MM.1S (cell line): ENCODE results near the gene STK32B.

Experiments
- DNase-seq: peaks from one replicate; pipeline ENCODE4 v3.0.0-alpha.2; 2015
- H2AFZ ChIP-seq: fragments of 300-600 bp; sonication (generic); 2 replicates; pipeline ENCODE4 v1.6.0; 2016; ENCODE audit warnings: antibody characterized with exemption, low read length
- H3F3A ChIP-seq: fragments of 300-600 bp; sonication (generic); 2 replicates; pipeline ENCODE4 v1.6.1; 2016; ENCODE audit warnings: mild to moderate bottlenecking, antibody characterized with exemption, low read length, moderate library complexity, mixed read lengths; ENCODE audit not compliant: insufficient read depth
- H3K27ac ChIP-seq: fragments of 300-600 bp; sonication (generic); 2 replicates; pipeline ENCODE4 v1.5.1; 2016; ENCODE audit warnings: mild to moderate bottlenecking, low read length
- H3K27me3 ChIP-seq: fragments of 300-600 bp; sonication (generic); replicated peaks from 2 replicates; pipeline ENCODE4 v1.6.0; 2016; ENCODE audit warnings: low read length; ENCODE audit not compliant: insufficient read depth
- H3K36me3 ChIP-seq: fragments of 300-600 bp; sonication (generic); replicated peaks from 2 replicates; pipeline ENCODE4 v1.6.1; 2016; ENCODE audit warnings: mild to moderate bottlenecking, low read length, mixed read lengths; ENCODE audit not compliant: insufficient read depth
- H3K4me1 ChIP-seq: fragments of 300-600 bp; sonication (generic); 2 replicates; pipeline ENCODE4 v1.6.1; 2016; ENCODE audit warnings: low read length, mixed read lengths
- H3K4me2 ChIP-seq: fragments of 300-600 bp; sonication (generic); 2 replicates; pipeline ENCODE4 v1.6.0; 2016; ENCODE audit warnings: low read depth, low read length
- H3K4me3 ChIP-seq: fragments of 300-600 bp; sonication (generic); 2 replicates; pipeline ENCODE4 v1.5.1; 2016; ENCODE audit warnings: low read length, mixed read lengths
- H3K79me2 ChIP-seq: fragments of 300-600 bp; sonication (generic); 2 replicates; pipeline ENCODE4 v1.6.1; 2016; ENCODE audit warnings: mixed run types, low read length, mixed read lengths
- H3K9ac ChIP-seq: fragments of 300-600 bp; sonication (generic); 2 replicates; pipeline ENCODE4 v1.6.1; 2016; ENCODE audit warnings: low read length, mixed read lengths
- H3K9me2 ChIP-seq: fragments of 300-600 bp; sonication (generic); replicated peaks from 2 replicates; pipeline ENCODE4 v1.6.1; 2016; ENCODE audit warnings: mild to moderate bottlenecking, low read length, mixed read lengths; ENCODE audit not compliant: insufficient read depth
- H3K9me3 ChIP-seq: fragments of 300-600 bp; sonication (generic); replicated peaks from 2 replicates; pipeline ENCODE4 v1.6.1; 2016; ENCODE audit warnings: mild to moderate bottlenecking, low read length, mixed read lengths; ENCODE audit not compliant: insufficient read depth
- H4K20me1 ChIP-seq: fragments of 300-600 bp; sonication (generic); 2 replicates; pipeline ENCODE4 v1.6.1; 2016; ENCODE audit warnings: mild to moderate bottlenecking, low read length, moderate library complexity, mixed read lengths; ENCODE audit not compliant: insufficient read depth
- EZH2 ChIP-seq: fragments of 300-600 bp; sonication (generic); optimal IDR thresholded peaks from 2 replicates; pipeline ENCODE3; 2017; ENCODE audit warnings: low read depth, mild to moderate bottlenecking, antibody characterized with exemption, low read length, mixed read lengths
- EZH2phosphoT487 ChIP-seq: fragments of 300-600 bp; sonication (generic); IDR thresholded peaks from 2 replicates; pipeline ENCODE4 v1.6.1; 2018; ENCODE audit warnings: antibody characterized with exemption, low read length
- TF ChIP-seq, protein P1 (sequence below): fragments of 300-600 bp; sonication (generic); IDR thresholded peaks from 2 replicates; pipeline ENCODE4 v1.5.1; 2016; ENCODE audit warnings: antibody characterized with exemption, low read length, mixed read lengths

Gene STK32B

GRCh38 chr4:5152521-5152920 lies 101.2 kb downstream of the STK32B start:
- Histone ChIP-seq H3K4me1 (no peaks in the 10 kb centered on the region), H3K9me3 (no peaks in the 10 kb centered on the region), H4K20me1 (no peaks in the 10 kb centered on the region), H3K79me2 (no peaks in the 10 kb centered on the region), H3K9me2 (no peaks in the 10 kb centered on the region), H3K36me3 (no peaks in the 10 kb centered on the region), H3K9ac (no peak overlapping the region), H2AFZ (no peak overlapping the region), H3K4me2 (no peak overlapping the region), H3F3A (no peaks in the 10 kb centered on the region), H3K27me3 (no peaks in the 10 kb centered on the region), H3K27ac (no peak overlapping the region), H3K4me3 (no peak overlapping the region)
- DNase-seq, result no peak
- TF ChIP-seq EZH2 (no peak), EZH2phosphoT487 (no peak)
- TF ChIP-seq, protein P1, sequence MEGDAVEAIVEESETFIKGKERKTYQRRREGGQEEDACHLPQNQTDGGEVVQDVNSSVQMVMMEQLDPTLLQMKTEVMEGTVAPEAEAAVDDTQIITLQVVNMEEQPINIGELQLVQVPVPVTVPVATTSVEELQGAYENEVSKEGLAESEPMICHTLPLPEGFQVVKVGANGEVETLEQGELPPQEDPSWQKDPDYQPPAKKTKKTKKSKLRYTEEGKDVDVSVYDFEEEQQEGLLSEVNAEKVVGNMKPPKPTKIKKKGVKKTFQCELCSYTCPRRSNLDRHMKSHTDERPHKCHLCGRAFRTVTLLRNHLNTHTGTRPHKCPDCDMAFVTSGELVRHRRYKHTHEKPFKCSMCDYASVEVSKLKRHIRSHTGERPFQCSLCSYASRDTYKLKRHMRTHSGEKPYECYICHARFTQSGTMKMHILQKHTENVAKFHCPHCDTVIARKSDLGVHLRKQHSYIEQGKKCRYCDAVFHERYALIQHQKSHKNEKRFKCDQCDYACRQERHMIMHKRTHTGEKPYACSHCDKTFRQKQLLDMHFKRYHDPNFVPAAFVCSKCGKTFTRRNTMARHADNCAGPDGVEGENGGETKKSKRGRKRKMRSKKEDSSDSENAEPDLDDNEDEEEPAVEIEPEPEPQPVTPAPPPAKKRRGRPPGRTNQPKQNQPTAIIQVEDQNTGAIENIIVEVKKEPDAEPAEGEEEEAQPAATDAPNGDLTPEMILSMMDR, result no peak

GRCh38 chr4:5156682-5157081 lies 105.4 kb downstream of the STK32B start:
- no peak overlapping the region for H3K27ac ChIP-seq
- H3K4me1 ChIP-seq, result no peaks in the 10 kb centered on the region
- no peak for DNase-seq
- no peak overlapping the region for H3K4me2 ChIP-seq
- H3F3A ChIP-seq, result no peaks in the 10 kb centered on the region
- no peak overlapping the region for H3K9ac ChIP-seq
- no peak for TF ChIP-seq EZH2
- no peak for TF ChIP-seq EZH2phosphoT487
- TF ChIP-seq, protein P1, result no peak
- no peaks in the 10 kb centered on the region for H3K9me2 ChIP-seq
- no peaks in the 10 kb centered on the region for H3K9me3 ChIP-seq
- no peaks in the 10 kb centered on the region for H4K20me1 ChIP-seq
- no peaks in the 10 kb centered on the region for H3K36me3 ChIP-seq
- H3K79me2 ChIP-seq, result no peaks in the 10 kb centered on the region
- no peak overlapping the region for H3K4me3 ChIP-seq
- no peaks in the 10 kb centered on the region for H3K27me3 ChIP-seq
- no peak overlapping the region for H2AFZ ChIP-seq

GRCh38 chr4:5157791-5158770 lies 106.8 kb downstream of the STK32B start:
- Histone ChIP-seq H3K4me3 (no peak overlapping the region), H4K20me1 (no peaks in the 10 kb centered on the region), H3K9me2 (no peaks in the 10 kb centered on the region), H3K27ac (no peak overlapping the region), H3K9ac (no peak overlapping the region), H3K36me3 (no peaks in the 10 kb centered on the region), H3K9me3 (no peaks in the 10 kb centered on the region), H3K79me2 (no peaks in the 10 kb centered on the region), H3K4me1 (no peaks in the 10 kb centered on the region), H3K4me2 (no peak overlapping the region), H3K27me3 (no peaks in the 10 kb centered on the region), H2AFZ (no peak overlapping the region), H3F3A (no peaks in the 10 kb centered on the region)
- no peak for TF ChIP-seq EZH2
- TF ChIP-seq, protein P1, result no peak
- no peak for TF ChIP-seq EZH2phosphoT487
- DNase-seq, result no peak
